Activated T-helper 2 cell treated with anti-CD3 and anti-CD28 coated beads, Interferon-gamma antibody, Interleukin-2, Interleukin-4, amounts not matched to agents 10 μg/mL and 5 μg/mL and 100 μg/mL, durations not matched to agents 14 hours and 24 hours and 36 hours (primary cell): Measurements from ENCODE around the gene IGF1R. TPM values are rescaled to one million over a fixed set of nuclear protein-coding genes. Genes with fewer than 3 reads are reported as not detected.
"Not testable (repeated sequence)": the region's sequence is repeated elsewhere in the genome, so short reads cannot be mapped to it uniquely, and the experiment has no call there.

Experiments used
- DNase-seq: peaks from one replicate; pipeline ENCODE4 v3.0.0; 2021; ENCODE audit warnings: low spot score
- H3K27ac Mint-ChIP-seq: one replicate; pipeline ENCODE4 v1.8.0; 2021; ENCODE audit warnings: mixed read lengths
- H3K27me3 Mint-ChIP-seq: one replicate; pipeline ENCODE4 v1.8.0; 2021; ENCODE audit warnings: low read depth, mixed read lengths
- H3K36me3 Mint-ChIP-seq: one replicate; pipeline ENCODE4 v1.8.0; 2021; ENCODE audit warnings: low read depth, mixed read lengths
- H3K4me1 Mint-ChIP-seq: one replicate; pipeline ENCODE4 v1.8.0; 2021; ENCODE audit warnings: low read depth, mixed read lengths
- H3K4me3 Mint-ChIP-seq: one replicate; pipeline ENCODE4 v1.8.0; 2021; ENCODE audit warnings: low read depth, mild to moderate bottlenecking, moderate library complexity, mixed read lengths
- H3K9me3 Mint-ChIP-seq: one replicate; pipeline ENCODE4 v1.8.0; 2021; ENCODE audit warnings: mixed read lengths
- intact Hi-C: fragments of 100-400 bp; cut with micrococcal nuclease; formaldehyde crosslinking; loops from one replicate; pipeline ENCODE4 v1.15.1; 2023
- total RNA-seq: library from RNA; stranded (reverse); gene quantifications from 2 replicates; pipeline ENCODE4 v1.2.3, GENCODE V29; 2022

IGF1R gene
- total RNA-seq, 1 donor from 2014 or later: 31.1 TPM

DNA sequence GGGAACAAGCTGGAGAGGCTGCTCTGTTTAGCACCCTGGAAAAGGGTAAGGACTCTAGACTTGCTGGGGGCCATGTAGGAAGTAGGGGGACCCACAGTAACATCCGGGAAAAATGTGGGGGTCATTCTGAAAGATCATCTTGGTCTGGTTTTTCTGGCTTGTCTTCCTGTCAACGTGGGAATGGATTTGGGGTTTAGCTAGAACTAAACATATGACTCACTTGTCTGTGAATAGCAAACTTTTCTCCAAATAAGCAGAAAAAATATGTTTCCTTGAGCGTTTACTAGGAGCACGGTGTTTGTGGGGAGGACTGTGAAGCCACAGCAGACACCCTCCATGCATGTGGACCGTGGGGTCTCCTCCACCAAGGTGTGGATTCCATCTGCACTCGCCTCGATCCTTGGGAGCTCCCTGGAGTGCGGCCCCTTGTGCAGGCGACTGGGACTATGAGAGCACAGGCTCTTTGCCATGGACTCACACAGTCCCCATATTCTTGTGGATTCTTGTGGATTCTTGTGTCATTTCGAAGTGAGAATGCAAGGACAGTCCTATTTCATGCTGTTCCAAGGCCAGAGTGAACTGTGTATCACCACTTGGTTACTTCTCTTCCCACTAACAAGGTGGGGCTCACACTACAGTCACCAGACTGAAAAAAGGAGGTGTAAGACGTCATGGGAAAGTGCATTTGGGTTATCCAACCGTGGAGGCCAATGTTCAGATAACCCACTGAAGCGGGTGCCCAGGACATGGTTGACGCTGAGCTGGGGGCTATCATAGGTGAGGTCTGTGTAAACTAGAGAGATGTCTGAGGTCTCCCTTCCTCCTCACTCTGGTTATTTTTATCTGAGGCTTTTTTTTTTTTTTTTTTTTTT is 333.7 kb downstream of the IGF1R start:
- intact Hi-C loops: no loop called here
- Mint-ChIP-seq H3K36me3 (no peaks in the 10 kb centered on the region), H3K27me3 (no peaks in the 10 kb centered on the region), H3K9me3 (peaks cover 10% of the 10 kb centered on the region), H3K4me1 (no peaks in the 10 kb centered on the region), H3K4me3 (no peak overlapping the region), H3K27ac (no peak overlapping the region)
- no peak for DNase-seq

DNA sequence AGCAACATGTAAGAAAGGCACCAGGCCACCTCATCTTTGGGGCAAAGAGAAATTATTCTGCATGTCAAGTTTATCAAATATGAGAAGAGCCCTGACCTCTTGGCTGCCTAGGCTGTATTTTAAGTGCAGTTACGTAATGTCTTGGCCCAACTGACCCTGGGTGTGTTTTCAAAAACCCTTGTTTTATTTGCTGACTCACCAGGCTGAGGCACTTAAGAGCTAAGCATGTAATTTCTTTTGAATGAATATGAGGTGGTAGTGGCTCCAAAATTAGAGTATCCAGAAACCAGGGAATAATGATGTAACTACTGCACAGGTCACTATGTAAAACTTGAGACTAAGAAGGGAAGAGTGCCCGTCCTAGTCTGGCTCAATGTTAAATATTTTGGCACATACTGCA is 335.0 kb downstream of the IGF1R start:
- no peak overlapping the region for H3K27ac Mint-ChIP-seq
- intact Hi-C loops: no loop called here
- no peaks in the 10 kb centered on the region for H3K36me3 Mint-ChIP-seq
- DNase-seq: no peak
- H3K9me3 Mint-ChIP-seq: peaks cover 10% of the 10 kb centered on the region
- no peaks in the 10 kb centered on the region for H3K27me3 Mint-ChIP-seq
- H3K4me3 Mint-ChIP-seq: no peak overlapping the region
- no peaks in the 10 kb centered on the region for H3K4me1 Mint-ChIP-seq

DNA sequence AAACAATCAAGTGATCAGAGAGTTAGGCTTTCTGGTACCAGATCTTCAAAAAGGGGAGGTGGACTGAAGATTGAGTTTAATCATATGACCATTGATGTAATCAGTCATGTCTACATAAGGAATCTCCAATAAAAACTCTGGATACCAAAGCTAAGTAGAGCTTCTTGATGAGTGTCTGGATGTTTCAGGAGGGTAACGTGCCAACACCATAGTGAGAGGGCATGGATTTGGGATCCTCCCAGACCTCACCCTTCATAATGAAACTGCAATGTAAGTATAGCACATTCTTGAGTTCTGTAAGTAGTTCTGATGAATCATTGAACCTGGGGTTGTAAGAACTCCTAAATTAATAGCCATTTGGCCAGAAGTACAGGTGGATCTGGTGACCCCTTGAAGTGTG is 337.9 kb downstream of the IGF1R start:
- Mint-ChIP-seq H3K4me3 (no peak overlapping the region), H3K36me3 (no peaks in the 10 kb centered on the region), H3K27ac (no peak overlapping the region), H3K27me3 (peaks cover 15% of the 10 kb centered on the region), H3K9me3 (peaks cover 10% of the 10 kb centered on the region), H3K4me1 (no peaks in the 10 kb centered on the region)
- no peak for DNase-seq
- intact Hi-C loops: no loop called here

DNA sequence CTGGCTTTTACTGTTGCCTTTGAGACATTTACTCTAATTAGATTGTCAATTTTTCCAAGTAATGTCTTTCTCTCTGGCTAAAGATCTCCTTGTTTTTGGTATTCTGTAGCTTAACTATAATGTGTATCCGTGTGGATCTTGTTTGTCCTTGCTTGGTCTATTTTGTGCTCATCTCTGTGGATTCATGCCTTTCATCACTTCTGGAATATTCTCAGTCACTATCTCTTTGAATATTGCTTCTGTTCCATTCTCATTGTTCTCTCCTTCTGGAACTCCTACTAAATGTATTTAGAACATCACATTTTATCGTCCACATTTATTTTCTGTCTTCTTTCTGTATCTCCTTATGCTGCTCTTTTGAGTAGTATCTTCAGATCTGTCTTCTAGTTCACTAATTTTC is 346.6 kb downstream of the IGF1R start:
- no peaks in the 10 kb centered on the region for H3K4me1 Mint-ChIP-seq
- H3K4me3 Mint-ChIP-seq: no peak overlapping the region
- peaks cover 22% of the 10 kb centered on the region for H3K27me3 Mint-ChIP-seq
- no peak overlapping the region for H3K27ac Mint-ChIP-seq
- peaks cover 10% of the 10 kb centered on the region for H3K9me3 Mint-ChIP-seq
- DNase-seq: no peak
- no peaks in the 10 kb centered on the region for H3K36me3 Mint-ChIP-seq
- intact Hi-C loops: no loop called here

DNA sequence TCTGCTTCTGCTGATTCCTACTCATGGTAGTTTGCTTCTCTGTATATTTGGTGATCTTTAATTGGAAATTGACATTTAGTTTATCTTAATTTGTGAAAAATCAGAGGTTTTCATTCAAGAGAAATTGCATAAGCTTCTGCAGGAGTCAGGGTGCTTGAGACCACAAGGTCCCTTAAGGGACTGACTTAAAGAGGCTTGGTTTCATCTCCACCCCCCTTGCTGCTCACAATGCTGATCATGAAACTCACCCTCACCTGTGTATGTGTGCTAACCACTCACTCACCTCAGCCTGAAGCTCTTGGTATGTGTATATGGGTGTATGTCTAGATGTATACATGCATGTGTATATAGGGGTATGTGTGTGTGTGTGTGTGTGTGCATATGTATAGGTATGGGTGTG is 347.8 kb downstream of the IGF1R start:
- Mint-ChIP-seq H3K4me1 (peaks cover 3% of the 10 kb centered on the region), H3K4me3 (no peak overlapping the region), H3K9me3 (peaks cover 10% of the 10 kb centered on the region), H3K27me3 (peaks cover 15% of the 10 kb centered on the region), H3K36me3 (no peaks in the 10 kb centered on the region), H3K27ac (no peak overlapping the region)
- no peak for DNase-seq
- intact Hi-C loops: no loop called here

- no peak overlapping the region for H3K27ac Mint-ChIP-seq
Measured at GRCh38 chr15:98996624-98997023, 348.3 kb downstream of the IGF1R start.

DNA sequence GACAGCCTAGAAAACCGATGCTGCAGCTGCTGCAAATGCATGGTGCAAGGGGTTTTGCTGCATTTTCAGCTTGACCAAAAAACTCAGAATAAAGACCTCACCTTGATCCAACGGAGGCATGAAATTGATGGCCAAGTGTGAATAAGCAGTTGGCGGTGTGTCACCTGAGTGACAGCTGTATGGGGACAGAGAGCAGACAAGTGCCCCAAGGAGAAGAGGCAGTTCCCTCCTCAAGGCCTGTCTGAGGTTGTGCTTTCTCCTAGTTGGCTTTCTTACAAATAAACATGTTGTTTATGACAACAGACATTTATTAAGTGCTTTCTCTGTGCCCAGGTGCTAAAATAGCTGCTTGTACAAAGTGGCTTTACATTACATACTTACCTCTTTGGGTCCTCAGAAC is 349.0 kb downstream of the IGF1R start:
- intact Hi-C loops: no loop called here
- Mint-ChIP-seq H3K27me3 (peaks cover 10% of the 10 kb centered on the region), H3K9me3 (peaks cover 10% of the 10 kb centered on the region), H3K36me3 (no peaks in the 10 kb centered on the region), H3K4me3 (no peak overlapping the region), H3K4me1 (peaks cover 3% of the 10 kb centered on the region), H3K27ac (no peak overlapping the region)
- DNase-seq: no peak

More at GRCh38 chr15:98996624-98997023, 348.3 kb downstream of the IGF1R start:
- intact Hi-C loops: no loop called here
- Mint-ChIP-seq H3K36me3 (no peaks in the 10 kb centered on the region), H3K9me3 (peaks cover 10% of the 10 kb centered on the region), H3K4me1 (peaks cover 3% of the 10 kb centered on the region), H3K4me3 (no peak overlapping the region), H3K27me3 (peaks cover 13% of the 10 kb centered on the region)
- no peak for DNase-seq

DNA sequence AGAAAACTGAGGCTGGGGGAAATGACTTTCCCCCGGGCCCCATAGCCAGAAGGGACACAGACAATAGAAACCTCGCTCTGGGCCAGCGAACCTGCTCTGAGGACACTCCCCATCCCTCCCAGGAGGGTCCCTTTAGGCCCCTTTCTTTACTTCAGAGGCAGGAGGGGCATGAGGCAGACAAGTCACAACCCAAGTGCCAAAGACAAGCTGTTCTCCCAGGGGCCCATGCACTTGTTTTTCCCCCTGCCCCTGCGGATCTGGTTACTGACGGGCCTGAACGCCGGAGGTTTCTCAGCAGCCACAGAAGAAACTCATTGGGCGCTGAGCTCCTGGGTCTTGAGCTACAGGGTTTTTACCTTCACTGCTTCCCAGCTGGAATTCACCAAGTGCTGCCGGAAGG is 349.4 kb downstream of the IGF1R start:
- Mint-ChIP-seq H3K4me1 (peaks cover 3% of the 10 kb centered on the region), H3K27me3 (peaks cover 8% of the 10 kb centered on the region), H3K4me3 (no peak overlapping the region), H3K36me3 (no peaks in the 10 kb centered on the region), H3K9me3 (peaks cover 10% of the 10 kb centered on the region), H3K27ac (no peak overlapping the region)
- DNase-seq: no peak
- intact Hi-C loops: no loop called here

DNA sequence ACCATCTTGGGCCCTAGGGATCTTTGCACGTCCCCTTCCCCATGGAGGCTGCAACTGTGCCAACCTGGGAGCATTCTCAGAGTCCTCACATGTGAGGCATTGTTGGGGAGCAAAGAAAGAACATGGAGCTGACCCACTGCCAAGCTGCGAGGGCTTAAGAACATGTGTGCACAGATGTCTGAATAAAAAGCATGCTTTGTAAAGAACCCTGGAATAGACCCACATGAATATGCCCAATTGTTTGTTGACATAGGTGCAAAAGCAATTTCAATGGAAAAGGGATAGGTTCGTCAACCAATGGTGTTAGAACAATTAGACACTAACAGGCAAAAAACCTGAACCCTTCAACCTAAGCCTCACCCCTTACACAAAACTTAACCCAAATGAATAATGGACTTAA is 349.9 kb downstream of the IGF1R start:
- Mint-ChIP-seq H3K9me3 (peaks cover 10% of the 10 kb centered on the region), H3K27me3 (peaks cover 5% of the 10 kb centered on the region), H3K36me3 (no peaks in the 10 kb centered on the region), H3K4me3 (no peak overlapping the region), H3K4me1 (peaks cover 3% of the 10 kb centered on the region), H3K27ac (no peak overlapping the region)
- intact Hi-C loops: no loop called here
- DNase-seq: no peak

DNA sequence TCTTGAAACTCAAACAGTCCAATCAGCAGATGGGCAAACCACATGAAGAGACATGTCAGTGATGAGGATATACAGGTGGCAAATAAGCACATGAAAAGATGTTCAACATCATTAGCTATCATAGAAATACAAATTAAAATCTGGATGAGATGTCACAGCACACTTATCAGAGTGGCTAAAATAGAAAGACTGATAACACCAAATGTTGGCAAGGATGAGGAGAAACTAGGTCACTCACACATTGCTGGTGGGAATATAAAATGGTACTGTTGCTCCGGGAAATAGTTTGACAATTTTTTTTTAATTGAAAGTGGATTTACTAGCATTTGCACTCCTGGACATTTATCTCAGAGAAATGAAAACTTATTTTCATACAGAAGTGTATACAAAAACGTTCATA is 350.9 kb downstream of the IGF1R start:
- no peaks in the 10 kb centered on the region for H3K36me3 Mint-ChIP-seq

GRCh38 chr15:99002226-99002625 is 353.9 kb downstream of the IGF1R start:
- Mint-ChIP-seq H3K9me3 (no peaks in the 10 kb centered on the region), H3K4me1 (peaks cover 3% of the 10 kb centered on the region), H3K4me3 (no peak overlapping the region), H3K27me3 (peaks cover 2% of the 10 kb centered on the region), H3K27ac (no peak overlapping the region), H3K36me3 (no peaks in the 10 kb centered on the region)
- no peak for DNase-seq
- intact Hi-C loops: no loop called here

More for the DNA sequence above, 350.9 kb downstream of the IGF1R start:
- H3K27ac Mint-ChIP-seq: no peak overlapping the region
- H3K4me3 Mint-ChIP-seq: no peak overlapping the region
- H3K4me1 Mint-ChIP-seq: peaks cover 3% of the 10 kb centered on the region
- peaks cover 5% of the 10 kb centered on the region for H3K27me3 Mint-ChIP-seq
- no peak for DNase-seq
- peaks cover 10% of the 10 kb centered on the region for H3K9me3 Mint-ChIP-seq
- intact Hi-C loops: no loop called here

DNA sequence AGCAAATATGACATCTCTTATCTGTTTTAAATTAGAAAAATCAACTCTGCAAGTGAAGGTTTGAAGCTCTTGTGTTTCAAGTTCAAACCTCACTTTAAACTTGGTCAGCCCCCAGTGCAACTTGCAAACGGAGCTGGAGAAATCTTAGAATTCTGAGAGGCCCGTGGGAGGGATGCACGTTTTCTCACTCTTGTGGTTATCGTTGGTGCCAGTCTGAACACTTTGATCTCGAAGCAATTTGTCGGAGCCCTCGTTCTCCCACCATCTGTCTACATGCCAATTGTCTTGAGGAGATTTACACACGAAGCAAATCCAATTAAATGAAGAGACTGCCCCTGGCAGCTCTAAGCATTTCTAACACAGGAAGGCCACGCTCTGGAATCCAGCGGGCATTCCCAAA is 355.0 kb downstream of the IGF1R start:
- H3K4me3 Mint-ChIP-seq, DNase-seq, intact Hi-C loops, H3K4me1 Mint-ChIP-seq, H3K27me3 Mint-ChIP-seq, H3K9me3 Mint-ChIP-seq, H3K36me3 Mint-ChIP-seq, H3K27ac Mint-ChIP-seq: not testable (repeated sequence)

DNA sequence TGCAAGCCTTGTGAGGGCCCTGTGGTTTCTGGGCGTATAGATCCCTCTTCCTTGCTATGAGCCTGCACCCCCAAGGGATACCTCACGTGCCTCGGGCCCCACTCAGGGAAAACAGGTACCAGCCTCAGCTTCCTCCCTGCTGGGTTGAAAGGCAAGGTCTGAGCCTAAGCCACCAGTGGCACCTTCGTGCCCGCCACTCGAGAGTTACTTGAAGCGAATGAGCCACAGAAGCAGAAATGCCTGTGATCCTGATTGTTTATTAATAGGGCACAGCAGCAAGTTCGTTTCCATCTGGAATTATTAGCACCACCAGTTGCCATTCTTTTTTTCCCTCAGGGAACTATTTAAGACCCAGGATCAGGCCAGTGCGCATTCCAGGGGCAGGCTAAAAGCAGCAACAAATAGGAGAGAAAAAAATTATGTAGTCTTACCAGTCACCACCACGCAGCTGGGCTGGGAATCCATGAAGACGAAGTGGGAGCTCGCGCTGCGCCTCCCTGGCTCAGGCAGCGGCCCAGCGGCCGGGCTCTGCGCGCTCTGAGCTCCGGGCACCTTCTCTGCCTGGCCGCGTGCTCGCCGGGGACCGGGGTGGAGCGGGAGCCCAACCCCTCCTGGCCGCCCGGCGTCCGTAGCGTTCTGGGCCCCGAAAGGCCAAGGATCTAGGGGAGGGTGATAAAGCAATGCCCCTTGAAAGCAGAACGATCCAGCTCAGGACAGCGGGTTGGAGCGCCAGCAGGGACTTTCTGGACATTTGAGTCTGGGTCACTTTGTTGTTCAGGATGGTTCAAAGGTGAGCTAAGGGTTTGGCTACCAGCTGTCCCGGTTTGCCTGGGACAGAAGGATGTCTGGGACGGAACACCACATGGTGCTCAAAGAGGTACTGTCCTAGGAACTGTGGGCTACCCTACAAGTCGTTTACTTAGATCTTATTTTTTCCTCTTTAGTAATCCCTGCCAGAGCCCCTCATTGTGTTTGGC is 356.9 kb downstream of the IGF1R start:
- H3K36me3 Mint-ChIP-seq, DNase-seq, intact Hi-C loops, H3K27ac Mint-ChIP-seq, H3K4me3 Mint-ChIP-seq, H3K27me3 Mint-ChIP-seq, H3K9me3 Mint-ChIP-seq, H3K4me1 Mint-ChIP-seq: not testable (repeated sequence)
